NCI-H2081 (cell line): ENCODE results near the gene ZCCHC2.

Source experiments
- DNase-seq, 2 experiments: peaks; one replicate each; lab custom pipeline; 2025; lab: John Stamatoyannopoulos, UW

The ZCCHC2 gene

DNA sequence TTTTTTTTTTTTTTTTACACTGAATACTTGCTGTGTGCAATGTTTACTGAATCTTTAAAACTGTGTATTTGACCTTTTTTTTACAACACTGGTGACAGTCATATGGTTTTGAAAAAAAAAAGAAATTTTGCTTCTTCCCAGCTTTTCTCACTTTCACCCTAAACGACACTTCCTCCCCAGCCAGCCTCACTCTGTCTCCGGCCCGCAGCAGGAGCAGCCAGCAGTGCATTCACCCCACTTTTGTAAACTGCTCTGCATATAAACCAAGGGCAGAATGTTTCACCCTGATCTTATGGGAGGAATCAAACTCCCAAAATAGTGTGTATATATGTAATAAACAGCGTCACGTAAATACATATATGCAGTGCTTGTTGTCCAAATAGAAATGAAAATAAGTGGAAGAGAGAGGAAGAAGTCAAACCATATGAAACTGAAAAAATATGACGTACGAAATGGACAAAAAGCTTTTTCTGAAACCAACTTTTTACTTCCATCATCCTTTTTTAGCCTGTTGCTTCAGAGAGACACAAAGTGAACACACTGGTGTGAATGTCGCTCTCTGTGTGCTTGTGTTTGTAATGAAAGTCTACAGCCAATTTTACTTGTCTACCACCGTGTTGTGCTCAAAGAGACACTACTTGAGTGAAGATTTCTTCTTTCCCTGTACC, 54.2 kb downstream of the ZCCHC2 start:
- no peak for DNase-seq

GRCh38 chr18:62577765-62578164, 54.9 kb downstream of the ZCCHC2 start:
- no peak for DNase-seq

- no peak for DNase-seq
Observed at GRCh38 chr18:62578980-62579511, 56.2 kb downstream of the ZCCHC2 start.

GRCh38 chr18:62583376-62583775, 60.6 kb downstream of the ZCCHC2 start:
- no peak for DNase-seq

GRCh38 chr18:62584241-62585120, 61.7 kb downstream of the ZCCHC2 start:
- peak; percentile 83 to 84 for DNase-seq

DNA sequence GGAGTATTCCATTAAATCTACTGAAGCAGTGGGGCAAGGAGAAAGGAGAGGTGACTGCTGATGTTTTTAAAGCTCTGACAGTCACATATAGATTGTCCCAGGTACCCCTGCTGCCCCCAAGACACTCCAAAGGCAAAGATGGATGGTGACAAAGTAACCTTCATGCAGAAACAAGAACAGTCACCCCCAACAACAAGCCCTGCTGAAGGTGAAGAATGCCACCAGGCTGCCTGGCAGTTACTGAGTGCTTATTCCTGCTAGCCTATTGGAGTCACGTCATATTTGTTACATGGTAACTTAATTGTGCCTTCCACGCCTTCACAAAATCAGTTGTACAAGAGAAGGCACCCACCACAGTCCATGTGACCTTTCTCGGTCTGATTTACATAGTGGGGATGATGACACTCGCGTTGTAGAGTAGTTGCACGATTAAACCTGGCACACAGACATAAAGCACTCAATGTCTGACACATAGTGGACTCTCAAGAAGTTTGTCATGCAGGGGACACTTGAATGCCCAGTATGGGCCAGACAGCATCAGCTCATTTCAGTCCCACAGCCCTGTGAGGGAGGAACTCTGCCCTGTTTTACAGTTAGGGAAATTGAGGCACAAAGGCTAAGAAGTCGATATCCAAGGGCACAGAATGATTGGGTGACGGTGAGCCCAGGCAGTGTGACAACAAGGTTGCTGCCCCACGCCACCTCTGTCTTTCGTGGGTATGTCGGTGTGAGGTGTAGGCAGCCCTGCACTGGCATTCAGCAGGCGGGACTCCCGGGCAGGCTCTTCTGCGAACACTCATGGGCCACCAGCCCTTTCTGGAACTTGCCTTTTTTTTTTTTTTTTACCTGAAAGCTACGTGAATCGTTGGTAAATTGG, 62.7 kb downstream of the ZCCHC2 start:
- no peak for DNase-seq

GRCh38 chr18:62586151-62586774, 63.4 kb downstream of the ZCCHC2 start:
- DNase-seq = peak; percentile 49 to 56

DNA sequence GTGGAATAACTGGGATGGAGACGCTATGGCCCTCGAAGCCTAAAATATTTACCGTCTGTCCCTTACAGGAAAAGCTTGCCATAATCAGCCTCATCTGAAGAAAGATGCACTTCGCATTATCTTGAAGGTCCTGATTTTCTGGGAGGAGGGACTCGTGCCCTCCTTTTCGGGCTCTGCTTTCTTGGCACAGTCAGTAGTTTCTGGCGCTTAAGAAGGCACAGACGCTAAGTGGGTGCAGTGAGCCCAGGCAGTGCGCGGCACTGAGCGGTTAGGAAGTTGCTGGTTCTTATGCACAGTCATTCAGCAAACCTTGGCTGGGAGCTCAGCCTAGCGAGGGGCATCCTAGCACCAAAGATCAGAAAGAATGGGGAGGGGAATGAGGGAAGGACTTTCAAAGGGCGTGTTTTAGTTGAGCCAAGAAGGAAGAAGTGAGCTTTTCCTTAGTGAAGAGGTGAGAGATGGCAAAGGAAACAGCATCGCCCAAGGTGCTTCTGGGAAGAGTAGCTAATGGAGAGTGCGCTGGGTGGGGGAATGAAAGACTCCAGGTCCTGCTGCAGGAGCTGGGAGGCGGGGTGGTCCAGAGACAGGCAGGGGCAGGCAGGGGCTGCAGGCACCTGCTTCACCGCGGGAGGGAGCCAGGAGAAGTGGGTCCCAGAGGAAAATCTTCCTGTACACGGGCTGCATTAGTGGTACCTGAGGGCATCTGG, 64.1 kb downstream of the ZCCHC2 start:
- DNase-seq = no peak

DNA sequence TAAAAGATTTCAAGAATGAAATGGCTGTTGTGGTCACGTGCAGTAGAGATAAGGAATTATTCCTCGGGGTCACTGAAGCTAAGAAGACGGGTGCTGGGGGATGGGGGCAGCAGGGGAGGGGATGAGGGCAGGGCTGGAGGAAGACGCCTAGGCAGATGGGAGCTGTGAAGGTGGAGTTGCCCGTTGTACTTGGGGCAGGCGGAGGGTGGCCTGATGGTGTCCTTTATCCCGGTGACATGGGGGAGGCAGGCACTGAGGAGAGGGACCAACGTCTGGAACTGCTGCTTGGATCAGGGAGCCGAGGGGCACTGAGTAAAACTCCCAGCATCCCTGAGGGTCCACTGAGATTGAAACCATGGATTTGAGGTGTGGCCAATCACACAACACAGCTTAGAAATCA, 64.9 kb downstream of the ZCCHC2 start:
- DNase-seq = no peak

DNA sequence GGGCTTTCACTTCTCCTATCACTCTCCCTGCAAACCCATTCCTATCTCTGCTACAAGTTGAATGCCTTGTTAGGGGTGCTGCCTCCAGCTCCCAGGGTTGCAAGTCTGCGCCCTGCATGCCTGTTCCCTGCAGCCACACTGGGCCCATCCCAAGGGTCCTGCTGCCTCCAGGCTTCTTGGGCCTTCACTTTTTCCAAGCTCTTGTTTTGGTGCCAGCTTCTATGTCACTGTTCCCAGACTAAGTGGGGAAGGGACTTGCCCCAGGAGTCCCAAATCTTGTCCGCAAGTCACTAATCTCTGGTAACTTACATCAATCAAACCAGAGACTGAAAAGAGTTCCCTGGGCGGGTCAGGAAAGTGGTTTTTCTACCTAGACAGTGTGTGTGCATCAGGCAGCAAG, 65.4 kb downstream of the ZCCHC2 start:
- no peak for DNase-seq

- no peak for DNase-seq
Observed at GRCh38 chr18:62590799-62591590, 68.2 kb downstream of the ZCCHC2 start.

DNA sequence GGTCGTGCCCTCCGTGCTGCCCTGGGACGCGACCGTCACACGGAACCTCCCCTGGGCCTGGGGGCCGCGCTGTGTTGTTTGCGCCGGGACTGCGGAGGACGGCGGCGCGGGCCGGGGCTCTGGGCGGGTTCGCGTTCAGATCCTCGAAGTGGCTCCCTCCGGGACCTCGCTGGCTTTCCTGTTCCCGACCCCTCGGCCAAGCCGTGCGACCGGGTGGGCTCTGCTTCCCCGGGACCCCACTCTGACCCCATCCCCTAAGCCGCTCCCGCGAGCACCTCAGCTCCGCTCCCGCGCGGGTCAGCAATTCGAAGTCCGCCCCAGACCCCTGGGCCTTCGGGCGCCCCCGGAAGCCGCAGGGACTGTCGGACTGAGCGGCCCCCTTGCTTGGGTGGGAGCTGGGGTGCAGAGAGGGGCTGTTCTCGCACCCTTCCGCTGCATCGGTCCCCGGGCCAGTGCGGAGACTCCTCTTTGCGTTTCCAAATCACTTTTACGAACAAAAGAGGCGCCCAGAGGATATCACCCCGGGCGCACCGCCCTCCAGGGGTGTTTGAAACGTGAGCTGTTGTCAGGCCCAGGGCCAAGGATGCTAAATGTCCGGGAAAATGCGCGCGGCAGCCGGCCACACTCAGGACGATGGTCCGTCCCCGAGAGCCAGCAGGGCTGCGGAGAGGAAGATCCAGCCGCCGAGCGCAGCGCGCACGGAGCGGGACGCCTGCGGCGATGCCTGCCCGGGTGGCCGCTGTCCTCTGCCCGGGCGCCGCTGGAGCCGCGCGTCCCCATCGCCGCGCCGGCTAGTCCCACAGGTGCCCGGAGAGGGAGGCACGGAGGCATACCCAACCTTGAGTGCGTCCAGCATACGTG, 73.5 kb downstream of the ZCCHC2 start:
- DNase-seq = peak in 1 of 2 experiments; percentile 4

DNA sequence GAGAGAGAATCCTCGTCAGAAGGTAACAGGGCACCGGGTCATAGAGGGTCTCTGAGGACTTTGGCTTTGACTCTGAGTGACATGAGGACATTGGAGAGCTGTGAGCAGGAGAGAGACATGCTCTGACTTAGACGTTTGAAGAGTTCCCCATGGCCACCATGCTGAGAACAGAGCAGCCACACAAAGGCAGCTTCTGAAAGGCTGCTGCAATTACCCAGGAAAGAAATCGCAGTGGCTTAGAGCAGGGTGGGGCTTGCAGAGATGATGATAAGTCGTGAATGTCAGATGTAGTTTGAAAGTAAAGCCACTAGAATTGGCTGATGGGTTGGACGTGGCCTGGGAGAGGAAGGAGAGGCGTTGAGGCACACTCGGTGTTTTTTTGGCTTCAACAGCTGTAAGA, 79.0 kb downstream of the ZCCHC2 start:
- DNase-seq = no peak

GRCh38 chr18:62602706-62603105, 79.9 kb downstream of the ZCCHC2 start:
- DNase-seq = no peak

DNA sequence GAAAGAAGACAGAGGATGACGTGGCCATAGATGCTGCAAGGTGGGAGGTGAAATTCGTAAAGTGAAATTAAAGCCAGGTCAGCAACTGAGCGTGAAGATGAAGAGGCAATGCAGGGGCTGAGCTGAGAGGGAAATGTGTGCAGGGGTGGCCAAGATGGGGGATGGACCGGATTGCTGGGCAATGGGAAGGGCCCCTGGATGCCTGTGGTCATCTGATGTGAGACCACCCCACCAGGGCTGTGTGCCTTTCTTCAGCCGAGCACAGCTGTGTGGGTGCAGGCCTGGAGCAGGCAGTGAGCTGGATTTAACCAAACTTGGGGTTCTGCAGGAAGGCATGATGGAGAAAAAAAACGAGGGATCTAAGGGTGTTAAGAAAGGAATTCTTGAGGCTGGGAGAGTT, 80.4 kb downstream of the ZCCHC2 start:
- DNase-seq = no peak

GRCh38 chr18:62603979-62604378, 81.2 kb downstream of the ZCCHC2 start:
- no peak for DNase-seq

GRCh38 chr18:62605685-62606084, 82.9 kb downstream of the ZCCHC2 start:
- no peak for DNase-seq

GRCh38 chr18:62606106-62606505, 83.3 kb downstream of the ZCCHC2 start:
- DNase-seq = no peak

DNA sequence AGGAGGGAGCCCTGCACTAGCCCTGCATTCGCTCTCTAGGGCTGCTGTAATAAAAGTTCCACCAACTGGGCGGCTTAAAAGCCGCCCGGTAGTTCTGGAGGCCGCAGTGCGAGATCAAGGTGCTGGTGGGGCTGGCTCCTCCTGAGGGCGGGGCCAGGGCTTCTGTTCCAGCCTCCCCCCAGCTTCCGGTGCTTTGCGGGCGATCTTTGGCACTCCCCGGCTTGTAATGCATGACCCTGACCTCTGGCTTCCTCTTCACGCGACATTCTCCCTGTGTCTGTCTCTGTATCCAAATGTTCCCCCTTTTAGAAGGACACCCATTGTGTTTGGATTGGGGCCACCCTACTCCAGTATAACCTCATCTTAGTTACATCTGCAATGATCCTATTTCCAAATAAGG, 84.5 kb downstream of the ZCCHC2 start:
- DNase-seq = no peak
